ENCODE data around the gene RAB43. TPM values are rescaled to one million over a fixed set of nuclear protein-coding genes. Genes with fewer than 3 reads are reported as not detected.

Gene RAB43
- total RNA-seq, 1 donor, result 28.1 TPM

DNA sequence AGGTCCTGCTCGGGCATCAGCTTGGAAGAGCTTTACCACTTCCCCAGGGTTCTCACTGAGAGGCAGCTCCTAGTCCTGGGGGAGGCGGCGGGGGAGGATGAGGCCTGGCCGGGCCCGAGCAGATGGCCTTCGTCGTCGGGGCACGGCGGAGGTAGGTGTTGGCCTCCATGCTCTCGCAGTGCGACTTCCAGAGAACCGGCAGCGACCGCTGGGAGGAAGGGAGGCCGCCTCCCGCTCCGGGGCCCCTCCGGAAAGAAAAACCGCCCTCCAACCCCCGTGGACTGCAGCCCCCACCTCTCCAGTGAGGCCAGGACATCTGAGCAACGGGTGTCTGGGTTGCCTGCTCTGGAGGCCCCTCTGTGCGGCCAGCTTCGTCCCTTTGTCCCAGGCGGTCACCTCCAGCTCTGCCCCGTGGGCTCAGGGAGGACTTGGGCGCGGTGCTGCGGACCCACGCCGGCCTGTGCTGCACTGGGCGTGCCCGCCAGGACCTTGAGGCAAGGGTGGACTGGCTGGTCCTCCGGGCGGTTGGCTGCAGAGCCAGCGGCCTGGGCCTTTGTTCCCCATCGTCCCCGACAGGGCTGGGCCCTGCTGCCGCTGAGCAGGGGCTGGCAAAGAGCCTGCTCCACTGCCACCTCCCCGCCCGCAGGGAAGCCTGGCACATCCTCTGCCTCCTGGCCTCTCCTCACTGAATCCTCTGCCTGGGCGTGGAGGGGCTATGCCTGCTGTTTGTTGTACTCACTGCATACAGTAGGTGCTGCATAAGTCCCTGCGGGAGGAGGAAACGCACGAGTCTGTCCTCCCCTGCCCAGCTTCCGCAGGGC lies 74.7 kb downstream of the RAB43 start:
- H3K4me1 ChIP-seq (ENCODE audit: insufficient read depth, low read length), result peaks cover 11% of the 10 kb centered on the region

DNA sequence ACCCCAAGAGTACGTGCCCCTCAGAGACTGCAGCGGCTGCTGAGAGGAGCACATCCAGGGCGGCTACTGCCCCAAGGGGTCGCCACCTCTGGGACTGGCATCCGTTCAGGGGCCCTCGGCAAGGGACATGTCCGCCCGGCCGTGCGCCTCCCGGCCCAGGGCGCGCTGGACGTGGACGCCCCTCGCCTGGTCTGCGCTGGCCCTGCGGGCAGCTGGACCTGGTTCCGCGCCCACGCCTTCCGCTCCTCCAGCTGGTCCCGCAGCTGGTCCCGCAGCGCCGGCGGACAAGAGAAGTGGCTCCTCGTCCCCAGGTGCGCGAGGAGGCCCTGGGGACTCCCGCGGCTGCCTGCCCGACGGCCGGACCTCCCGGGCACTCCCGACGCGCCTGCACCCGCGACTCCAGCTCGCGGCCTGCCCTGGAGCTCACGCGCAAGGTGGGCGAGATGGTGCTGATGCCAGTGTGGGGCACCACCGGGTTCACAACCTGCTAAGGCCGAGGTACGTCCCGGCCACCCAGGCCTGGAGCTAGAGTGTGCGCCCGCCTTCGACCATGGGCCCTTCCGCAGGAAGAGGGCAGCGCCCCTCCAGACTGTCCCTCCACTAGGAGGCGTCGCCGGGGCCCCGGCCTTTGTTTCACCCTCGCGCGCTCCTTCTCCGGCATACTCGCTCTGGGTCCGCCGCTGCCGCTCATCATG lies 75.4 kb downstream of the RAB43 start:
- peak overlapping the region; percentile 10 for H3K4me3 ChIP-seq (ENCODE audit: low read length)
- H3K9me3 ChIP-seq (ENCODE audit: low read depth, low read length), result no peaks in the 10 kb centered on the region
- peaks cover 11% of the 10 kb centered on the region for H3K4me1 ChIP-seq (ENCODE audit: insufficient read depth, low read length)
- peaks cover 10% of the 10 kb centered on the region for H3K27me3 ChIP-seq (ENCODE audit: insufficient read depth, low read length)

More for the DNA sequence above, 74.7 kb downstream of the RAB43 start:
- Histone ChIP-seq H3K27me3 (ENCODE audit: insufficient read depth, low read length) (peaks cover 10% of the 10 kb centered on the region), H3K4me3 (ENCODE audit: low read length) (no peak overlapping the region), H3K9me3 (ENCODE audit: low read depth, low read length) (no peaks in the 10 kb centered on the region)

DNA sequence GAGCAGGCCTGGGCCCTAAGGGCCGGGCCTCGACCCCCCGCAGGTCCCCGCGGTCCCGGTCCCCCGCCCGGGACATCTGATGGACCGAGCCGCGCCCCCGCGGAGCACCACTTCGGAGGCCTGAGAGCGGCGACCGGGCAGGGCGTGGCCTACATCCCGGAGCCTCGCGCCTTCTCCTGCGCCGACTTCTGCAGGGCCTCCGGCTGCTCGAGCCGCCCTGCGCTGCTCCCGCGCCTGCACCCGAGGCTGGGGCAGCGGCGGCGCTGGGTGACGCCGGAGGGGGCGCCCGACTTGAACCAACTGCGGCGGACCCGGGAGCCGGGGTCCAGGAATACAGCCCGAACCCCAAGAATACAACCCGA lies 75.9 kb downstream of the RAB43 start:
- H3K27me3 ChIP-seq (ENCODE audit: insufficient read depth, low read length), result peaks cover 10% of the 10 kb centered on the region
- no peaks in the 10 kb centered on the region for H3K9me3 ChIP-seq (ENCODE audit: low read depth, low read length)
- H3K4me1 ChIP-seq (ENCODE audit: insufficient read depth, low read length), result peaks cover 11% of the 10 kb centered on the region
- H3K4me3 ChIP-seq (ENCODE audit: low read length), result peak overlapping the region; percentile 10

DNA sequence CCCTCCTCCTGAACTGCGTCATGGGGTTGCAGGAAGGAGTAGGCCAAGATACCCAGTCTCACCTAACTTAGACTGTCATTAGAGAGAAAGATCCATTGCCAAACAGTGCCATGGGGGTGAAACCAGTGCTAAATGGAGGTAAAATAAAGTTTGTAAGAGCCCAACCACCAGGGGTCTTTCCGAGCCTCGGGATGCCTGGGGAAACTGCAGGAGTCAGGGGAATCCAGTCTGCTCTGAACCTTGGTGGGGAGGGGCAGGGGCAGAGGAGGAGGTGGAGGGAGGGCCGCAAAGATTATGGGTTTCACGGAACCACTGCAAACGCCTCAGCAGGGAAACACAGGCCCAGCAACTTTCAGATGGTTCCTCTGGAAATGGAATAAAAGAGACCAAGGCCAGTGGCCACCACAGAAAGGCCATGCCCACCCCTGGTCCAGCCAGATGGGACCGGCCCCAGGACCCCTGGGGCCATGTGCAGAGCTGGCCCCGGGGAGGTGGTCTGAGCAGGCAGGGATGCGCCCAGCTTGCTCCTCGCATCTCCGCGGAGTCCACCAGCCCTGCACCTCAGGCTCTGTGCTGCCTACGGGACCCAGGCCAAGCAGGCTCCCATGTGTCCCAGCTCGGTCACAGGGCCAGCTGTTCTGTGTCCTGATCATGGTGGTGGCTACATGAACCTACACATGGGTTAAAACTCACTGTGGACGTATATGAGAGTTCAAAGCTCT lies 80.9 kb downstream of the RAB43 start:
- Histone ChIP-seq H3K4me1 (ENCODE audit: insufficient read depth, low read length) (peaks cover 9% of the 10 kb centered on the region), H3K27me3 (ENCODE audit: insufficient read depth, low read length) (peaks cover 6% of the 10 kb centered on the region), H3K4me3 (ENCODE audit: low read length) (no peak overlapping the region), H3K9me3 (ENCODE audit: low read depth, low read length) (no peaks in the 10 kb centered on the region)

DNA sequence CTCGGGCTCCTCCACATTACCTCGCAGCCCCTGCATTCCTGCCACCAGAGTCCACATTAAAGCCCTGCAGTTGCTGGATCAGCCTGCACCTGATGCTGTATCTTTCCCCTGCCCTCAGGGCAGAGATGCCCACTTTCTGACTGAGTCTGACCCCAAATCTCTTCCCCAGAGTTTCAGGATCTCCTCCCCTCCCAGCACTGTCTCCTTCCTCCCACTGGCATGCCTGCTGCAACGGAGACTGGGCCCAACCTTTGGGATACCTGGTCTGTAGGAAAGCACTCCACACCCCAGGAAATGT lies 81.6 kb downstream of the RAB43 start:
- Histone ChIP-seq H3K9me3 (ENCODE audit: low read depth, low read length) (no peaks in the 10 kb centered on the region), H3K4me1 (ENCODE audit: insufficient read depth, low read length) (peaks cover 3% of the 10 kb centered on the region), H3K4me3 (ENCODE audit: low read length) (no peak overlapping the region), H3K27me3 (ENCODE audit: insufficient read depth, low read length) (peaks cover 3% of the 10 kb centered on the region)

DNA sequence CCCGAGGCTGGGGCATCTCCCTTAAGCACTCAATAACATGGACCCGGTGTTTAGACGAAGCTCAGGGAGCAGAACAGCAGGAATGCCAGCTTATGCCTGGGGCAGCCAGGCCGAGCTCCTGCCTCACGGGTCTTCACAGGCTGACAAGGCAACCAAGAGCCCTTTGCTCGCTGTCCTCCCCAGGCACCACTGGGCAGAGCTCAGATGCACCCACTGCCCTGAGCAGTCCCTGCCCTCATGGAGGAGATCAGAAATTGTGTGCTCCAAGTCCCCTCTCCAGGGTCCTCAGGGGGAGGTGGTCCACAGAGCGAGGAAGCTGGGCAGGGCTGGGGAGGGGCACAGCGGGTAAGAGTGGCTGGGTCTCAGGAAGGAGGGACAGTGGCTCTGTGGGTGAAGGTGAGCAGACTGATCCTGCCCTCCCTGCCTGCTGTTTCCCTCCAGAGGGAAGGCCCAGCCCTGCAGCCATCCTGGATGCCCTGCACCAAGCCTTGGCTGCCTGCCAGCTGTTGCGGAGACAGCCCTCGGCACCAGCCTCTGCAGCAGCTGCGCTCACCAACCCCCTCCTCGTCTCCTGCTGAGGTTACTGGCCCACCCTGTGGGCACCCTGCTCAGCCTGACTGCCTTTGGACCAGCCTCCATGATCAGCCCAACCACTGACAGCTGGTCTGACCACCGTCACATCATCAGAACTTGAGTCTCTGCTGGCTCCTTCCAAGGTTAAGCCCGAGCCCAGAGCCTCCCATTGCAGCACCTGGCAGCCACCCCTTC lies 82.1 kb downstream of the RAB43 start:
- Histone ChIP-seq H3K27me3 (ENCODE audit: insufficient read depth, low read length) (peaks cover under 1% of the 10 kb centered on the region), H3K4me3 (ENCODE audit: low read length) (no peak overlapping the region), H3K4me1 (ENCODE audit: insufficient read depth, low read length) (peaks cover 3% of the 10 kb centered on the region), H3K9me3 (ENCODE audit: low read depth, low read length) (no peaks in the 10 kb centered on the region)

DNA sequence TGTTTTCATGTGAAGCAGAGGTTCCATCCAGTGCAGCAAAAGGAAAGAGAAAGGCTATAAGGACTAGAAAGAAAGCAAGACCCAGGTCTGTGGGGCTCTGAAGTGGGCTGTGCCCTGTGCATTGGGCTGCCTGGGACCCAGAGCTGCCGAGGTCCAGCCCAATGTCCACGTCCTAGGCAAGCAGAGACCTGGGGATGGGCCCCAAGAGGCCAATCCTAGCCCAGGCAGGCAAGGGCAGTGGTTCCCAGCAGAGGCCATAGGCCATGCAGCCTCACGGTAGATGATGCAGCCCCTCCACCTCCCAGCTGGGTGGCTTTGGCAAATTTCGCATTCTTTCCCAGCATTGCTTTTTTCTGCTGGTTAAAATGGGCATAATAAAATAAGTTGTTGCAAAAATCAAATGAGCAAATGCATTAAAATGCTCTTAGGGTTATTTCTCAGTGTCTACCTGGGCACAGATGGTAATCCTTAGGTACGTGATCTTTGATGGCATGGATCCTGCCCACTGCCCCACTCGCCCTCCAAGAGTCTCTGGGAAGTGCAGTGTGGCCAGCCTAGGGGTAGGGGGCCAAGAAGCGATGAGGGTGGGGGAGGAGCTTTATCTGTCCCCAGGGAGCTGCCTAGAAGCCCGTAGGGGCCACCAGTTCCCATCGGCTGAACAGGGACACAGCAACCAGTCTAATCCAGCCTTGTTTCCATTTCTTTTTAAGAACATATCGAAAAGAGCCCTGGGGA lies 83.3 kb downstream of the RAB43 start:
- peaks cover 3% of the 10 kb centered on the region for H3K4me1 ChIP-seq (ENCODE audit: insufficient read depth, low read length)
- H3K4me3 ChIP-seq (ENCODE audit: low read length), result no peak overlapping the region
- no peaks in the 10 kb centered on the region for H3K27me3 ChIP-seq (ENCODE audit: insufficient read depth, low read length)
- H3K9me3 ChIP-seq (ENCODE audit: low read depth, low read length), result no peaks in the 10 kb centered on the region

Other genes with a start within 250 kb of the RAB43 start
- 23.0 TPM for gene ACAD9, start 242.2 kb downstream of the RAB43 start, total RNA-seq
- 0.63 TPM for gene CFAP92, start 127.7 kb downstream of the RAB43 start, total RNA-seq
- gene EFCC1, start 120.5 kb downstream of the RAB43 start, total RNA-seq, result 0.10 TPM
- gene GP9, start 61.0 kb downstream of the RAB43 start, total RNA-seq, result 28.1 TPM
- 24.9 TPM for gene ISY1, start 39.3 kb upstream of the RAB43 start, total RNA-seq
- 353 TPM for gene CNBP, start 62.1 kb upstream of the RAB43 start, total RNA-seq
- 61.7 TPM for gene COPG1, start 127.8 kb upstream of the RAB43 start, total RNA-seq
- gene HMCES, start 157.1 kb upstream of the RAB43 start, total RNA-seq, result 37.9 TPM

Measured in mononuclear cell (primary cell).